H1 (cell line): ENCODE results near the gene SUSD6. TPM values are rescaled to one million over a fixed set of nuclear protein-coding genes. Genes with fewer than 3 reads are reported as not detected.

Experiments
- CTCF ChIA-PET: fragments of 300-600 bp; sonication (Branson Sonifier 250); formaldehyde crosslinking; loops from one replicate; lab custom pipeline; 2021; ENCODE audit not compliant: partially characterized antibody; lab: Charles Lee
- POLR2A ChIA-PET: fragments of 300-600 bp; sonication (Branson Sonifier 250); formaldehyde crosslinking; loops from one replicate; lab custom pipeline; 2021; ENCODE audit warnings: inconsistent platforms; ENCODE audit not compliant: partially characterized antibody; lab: Charles Lee
- DNase-seq, 2 experiments: peaks; one replicate each; pipeline versions ENCODE4 v3.0.0 to v3.0.0-alpha.2; 2010 to 2022; ENCODE audit warnings: low spot score in 2 of 2, low read depth in 1 of 2, mixed read lengths in 1 of 2
- FAIRE-seq: peaks from 2 replicates; lab custom pipeline; 2011; peaks lifted over from hg19 to GRCh38; lab: Jason Lieb, UNC
- H2AFZ ChIP-seq: 2 replicates; pipeline ENCODE4 v1.8.1; 2012; ENCODE audit warnings: low read length, inconsistent platforms
- H2AK5ac ChIP-seq: 2 replicates; pipeline ENCODE4 v1.6.1; 2013; ENCODE audit warnings: low read depth, low read length
- H2BK120ac ChIP-seq: replicated peaks from 2 replicates; pipeline ENCODE3; 2013; ENCODE audit warnings: low read depth, low read length, inconsistent platforms
- H2BK12ac ChIP-seq: 2 replicates; pipeline ENCODE4 v1.6.1; 2013; ENCODE audit warnings: low read depth, low read length
- H2BK15ac ChIP-seq: 2 replicates; pipeline ENCODE4 v1.6.1; 2013; ENCODE audit warnings: low read length
- H2BK20ac ChIP-seq: 2 replicates; pipeline ENCODE4 v1.6.1; 2013; ENCODE audit warnings: low read length
- H2BK5ac ChIP-seq: 2 replicates; pipeline ENCODE4 v1.6.1; 2013; ENCODE audit warnings: low read depth, low read length
- H3K14ac ChIP-seq: 2 replicates; pipeline ENCODE4 v1.6.1; 2013; ENCODE audit warnings: inconsistent platforms; ENCODE audit not compliant: insufficient read length
- H3K18ac ChIP-seq: 2 replicates; pipeline ENCODE4 v1.6.1; 2013; ENCODE audit warnings: low read length; ENCODE audit errors: extremely low read depth
- H3K23ac ChIP-seq: 2 replicates; pipeline ENCODE4 v1.6.1; 2013; ENCODE audit warnings: inconsistent platforms; ENCODE audit not compliant: insufficient read length
- H3K23me2 ChIP-seq: 2 replicates; pipeline ENCODE4 v1.6.1; 2013; ENCODE audit warnings: low read depth, low read length
- H3K27ac ChIP-seq: 2 replicates; pipeline ENCODE4 v1.6.1; 2011; ENCODE audit warnings: low read depth, low read length, inconsistent platforms
- H3K27me3 ChIP-seq, 4 experiments: replicated peaks in 1 of 4; 1 replicate in 1 of 4; 2 replicates in 3 of 4; pipeline versions ENCODE4 v1.6.1 to v1.8.1; 2011 to 2013; ENCODE audit warnings: low read length in 3 of 4, mild to moderate bottlenecking in 3 of 4, inconsistent platforms in 2 of 4, mixed read lengths in 2 of 4, moderate library complexity in 1 of 4; ENCODE audit not compliant: control insufficient read depth in 3 of 4, insufficient read depth in 3 of 4; ENCODE audit errors: extremely low read depth in 1 of 4
- H3K36me3 ChIP-seq, 4 experiments: 2 replicates each; pipeline versions ENCODE4 v1.6.1 to v1.8.1; 2011 to 2013; ENCODE audit warnings: mild to moderate bottlenecking in 4 of 4, low read length in 3 of 4, moderate library complexity in 2 of 4, control low read depth in 1 of 4, inconsistent platforms in 1 of 4; ENCODE audit not compliant: insufficient read depth in 4 of 4, control insufficient read depth in 2 of 4
- H3K4ac ChIP-seq: replicated peaks from 2 replicates; pipeline ENCODE3; 2013; ENCODE audit warnings: low read length, low read depth, mixed read lengths, inconsistent platforms; ENCODE audit not compliant: insufficient read length
- H3K4me1 ChIP-seq, 4 experiments: replicated peaks in 1 of 4; 1 replicate in 1 of 4; 2 replicates in 3 of 4; pipeline versions ENCODE4 v1.6.1 to v1.8.1; 2011 to 2013; ENCODE audit warnings: low read length in 3 of 4, inconsistent platforms in 2 of 4, mixed read lengths in 1 of 4; ENCODE audit not compliant: insufficient read depth in 4 of 4, control insufficient read depth in 3 of 4
- H3K4me2 ChIP-seq, 2 experiments: 2 replicates each; pipeline versions ENCODE4 v1.6.1 to v1.8.1; 2011 to 2013; ENCODE audit warnings: low read depth in 2 of 2, low read length in 2 of 2, control low read depth in 1 of 2, inconsistent platforms in 1 of 2, mild to moderate bottlenecking in 1 of 2; ENCODE audit not compliant: insufficient read depth in 1 of 2
- H3K4me3 ChIP-seq, 4 experiments: fragments of 200-600, 300-600 bp in 1 of 4; sonication (generic), shearing (Covaris generic), sonication (Bioruptor Twin) in 1 of 4; 2 replicates each; pipeline versions ENCODE4 v1.5.1 to v1.8.1; 2011 to 2016; ENCODE audit warnings: low read length in 4 of 4, low read depth in 3 of 4, control low read depth in 2 of 4, inconsistent platforms in 2 of 4, mild to moderate bottlenecking in 2 of 4, mixed read lengths in 1 of 4, moderate library complexity in 1 of 4; ENCODE audit not compliant: insufficient read depth in 2 of 4; ENCODE audit errors: extremely low read depth in 1 of 4
- H3K56ac ChIP-seq: replicated peaks from 2 replicates; pipeline ENCODE3; 2013; ENCODE audit warnings: low read depth, mild to moderate bottlenecking, mixed read lengths, low read length, inconsistent platforms; ENCODE audit not compliant: insufficient read length
- H3K79me1 ChIP-seq: 2 replicates; pipeline ENCODE4 v1.6.1; 2013; ENCODE audit warnings: low read depth, low read length, control low read depth
- H3K79me2 ChIP-seq, 2 experiments: 2 replicates each; pipeline versions ENCODE4 v1.6.1 to v1.8.1; 2012 to 2013; ENCODE audit warnings: low read length in 2 of 2, mild to moderate bottlenecking in 2 of 2, inconsistent platforms in 1 of 2; ENCODE audit not compliant: insufficient read depth in 2 of 2, control insufficient read depth in 1 of 2
- H3K9ac ChIP-seq, 4 experiments: replicated peaks in 1 of 4; 1 replicate in 1 of 4; 2 replicates in 3 of 4; pipeline versions ENCODE4 v1.6.1 to v1.8.1; 2011 to 2013; ENCODE audit warnings: low read depth in 3 of 4, low read length in 3 of 4, control low read depth in 2 of 4, mild to moderate bottlenecking in 2 of 4, moderate library complexity in 2 of 4, inconsistent platforms in 1 of 4; ENCODE audit errors: extremely low read depth in 1 of 4
- H3K9me3 ChIP-seq, 2 experiments: 2 replicates each; pipeline versions ENCODE4 v1.6.1 to v1.8.1; 2012 to 2013; ENCODE audit warnings: mild to moderate bottlenecking in 2 of 2, moderate library complexity in 2 of 2, control low read depth in 1 of 2, inconsistent platforms in 1 of 2, low read depth in 1 of 2, low read length in 1 of 2, mixed read lengths in 1 of 2; ENCODE audit not compliant: insufficient read depth in 2 of 2
- H4K20me1 ChIP-seq, 2 experiments: replicated peaks in 1 of 2; 2 replicates each; pipeline versions ENCODE3 to v1.8.1; 2011 to 2013; ENCODE audit warnings: inconsistent platforms in 2 of 2, low read length in 2 of 2, mild to moderate bottlenecking in 1 of 2; ENCODE audit not compliant: insufficient read depth in 2 of 2, control insufficient read depth in 1 of 2
- H4K5ac ChIP-seq: 2 replicates; pipeline ENCODE4 v1.6.1; 2013; ENCODE audit warnings: low read length, low read depth, mixed read lengths, inconsistent platforms; ENCODE audit not compliant: insufficient read length
- H4K8ac ChIP-seq: 2 replicates; pipeline ENCODE4 v1.8.0; 2013; ENCODE audit warnings: mild to moderate bottlenecking, moderate library complexity, low read length, inconsistent platforms; ENCODE audit not compliant: insufficient read depth; ENCODE audit errors: extremely low read depth
- H4K91ac ChIP-seq: replicated peaks from 2 replicates; pipeline ENCODE3; 2013; ENCODE audit warnings: low read length, mixed read lengths, inconsistent platforms; ENCODE audit not compliant: insufficient read length
- ASH2L ChIP-seq: fragments of 200-600, 300-600 bp; sonication (generic); IDR thresholded peaks from one replicate; pipeline ENCODE4 v1.7.1; 2017; ENCODE audit warnings: low read length
- ATF3 ChIP-seq: IDR thresholded peaks from 2 replicates; pipeline ENCODE4 v1.6.1; 2011; ENCODE audit warnings: low read depth, mild to moderate bottlenecking, low read length; ENCODE audit not compliant: insufficient read depth
- CREB1 ChIP-seq: IDR thresholded peaks from 2 replicates; pipeline ENCODE4 v1.6.1; 2012; ENCODE audit warnings: inconsistent platforms
- EGR1 ChIP-seq: IDR thresholded peaks from 2 replicates; pipeline ENCODE4 v1.6.1; 2011; ENCODE audit warnings: low read depth, low read length, borderline replicate concordance
- HDAC2 ChIP-seq, 2 experiments: fragments of 300-600 bp in 1 of 2; sonication (generic) in 1 of 2; IDR thresholded peaks; 2 replicates each; pipeline ENCODE4 v1.6.1; 2011 to 2012; ENCODE audit warnings: low read depth in 2 of 2, low read length in 2 of 2, mild to moderate bottlenecking in 2 of 2, moderate library complexity in 2 of 2, borderline replicate concordance in 1 of 2, inconsistent platforms in 1 of 2
- JUN ChIP-seq: IDR thresholded peaks from 2 replicates; pipeline ENCODE4 v1.6.1; 2011; ENCODE audit warnings: low read depth, mild to moderate bottlenecking, improper control_type of control experiment, low read length
- RAD21 ChIP-seq, 2 experiments: IDR thresholded peaks in 1 of 2; conservative IDR thresholded peaks in 1 of 2; 2 replicates each; pipeline ENCODE4 v1.6.1; 2011; ENCODE audit warnings: low read depth in 2 of 2, low read length in 2 of 2, improper control_type of control experiment in 1 of 2, inconsistent platforms in 1 of 2, mild to moderate bottlenecking in 1 of 2, moderate library complexity in 1 of 2
- SIRT6 ChIP-seq: IDR thresholded peaks from one replicate; pipeline ENCODE4 v1.7.1; 2012; ENCODE audit warnings: low read length, inconsistent platforms
- polyA plus RNA-seq, 7 experiments: library from polyadenylated mRNA; depleted of rRNA in 3 of 7; stranded (reverse) in 5 of 7; unstranded in 2 of 7; fragments of >200 nt in 5 of 7; fragments of 200-250 nt in 2 of 7; gene quantifications; 1 replicate in 5 of 7; 2 replicates in 1 of 7; 4 replicates in 1 of 7; pipeline versions ENCODE4 v1.2.1 to v1.2.3, GENCODE V29; 2011 to 2013; ENCODE audit warnings: missing spikeins in 2 of 7, mixed read lengths in 2 of 7
- total RNA-seq: library from RNA; stranded (reverse); fragmentation: NEBNext Ultra II Directional; extraction: Animal tissue kit (Norgen Biotek cat#: 25700); gene quantifications from 2 replicates; pipeline ENCODE4 v1.2.1, GENCODE V29; 2021

The SUSD6 gene
- total and polyA plus RNA-seq, 2 of the 8 experiments (the other 6 are each of a cell fraction or from before 2014, with no cell fraction given): 3.0 to 3.8 TPM

- H2BK120ac ChIP-seq: no peak overlapping the region
- H3K18ac ChIP-seq: no peak overlapping the region
- DNase-seq (no peak), FAIRE-seq (no peak)
- H3K14ac ChIP-seq: no peak overlapping the region
- H2BK15ac ChIP-seq: no peak overlapping the region
- H3K36me3 ChIP-seq: no peaks in the 10 kb centered on the region
- no peak overlapping the region for H2BK5ac ChIP-seq
- H3K27ac ChIP-seq: no peak overlapping the region
- no peaks in the 10 kb centered on the region for H3K23me2 ChIP-seq
- no peak overlapping the region for H3K23ac ChIP-seq
- no peak overlapping the region for H2BK12ac ChIP-seq
- peaks cover 2 to 22% (median 11%) of the 10 kb centered on the region in 4 experiments; a peak in 4 of 7 replicates for H3K4me1 ChIP-seq
- H4K8ac ChIP-seq: no peak overlapping the region
- H4K20me1 ChIP-seq: no peaks in the 10 kb centered on the region
- H4K5ac ChIP-seq: no peak overlapping the region
- H3K79me2 ChIP-seq: no peaks in the 10 kb centered on the region
- H2AK5ac ChIP-seq: no peak overlapping the region
- no peak overlapping the region for H3K56ac ChIP-seq
- no peaks in the 10 kb centered on the region for H3K27me3 ChIP-seq
- no peak overlapping the region for H2BK20ac ChIP-seq
- ChIA-PET POLR2A (interaction anchor here (1.0 kb wide), 1 partner anchor 13 kb away, joined by 3 read pairs; no protein-coding TSS in a partner anchor), CTCF (interaction anchor here (0.7 kb wide), 2 partner anchors 8 to 13 kb away, joined by 3 read pairs; no protein-coding TSS in a partner anchor)
- H3K4me2 ChIP-seq: no peak overlapping the region
- no peak overlapping the region for H4K91ac ChIP-seq
- no peak overlapping the region for H3K9ac ChIP-seq
- no peaks in the 10 kb centered on the region for H3K9me3 ChIP-seq
- H2AFZ ChIP-seq: no peak overlapping the region
- TF ChIP-seq ATF3 (no peak), SIRT6 (no peak), HDAC2 (IDR thresholded peaks at IDR 0.05; ENCODE audit: borderline replicate concordance in 1 of 2, low read depth in 2 of 2, low read length in 2 of 2) (no peak), CREB1 (no peak), JUN (no peak), ASH2L (no peak), EGR1 (no peak), RAD21 (IDR thresholded peaks at IDR 0.05 in 1 of 2, conservative IDR thresholded peaks at IDR 0.05 in 1 of 2; ENCODE audit: low read depth in 2 of 2, low read length in 2 of 2) (no peak)
- H3K4me3 ChIP-seq: no peak overlapping the region
- no peaks in the 10 kb centered on the region for H3K79me1 ChIP-seq
- H3K4ac ChIP-seq: no peak overlapping the region
Observed at GRCh38 chr14:69696204-69696527, 84.8 kb downstream of the SUSD6 start.
